Stimulated activated CD4-positive, alpha-beta T cell treated with anti-CD3 and anti-CD28 coated beads, Interleukin-4, amount 100 ng/mL, for 24 hours (primary cell): Measurements from ENCODE around the gene IPO5.
"Not testable (repeated sequence)": the region's sequence is repeated elsewhere in the genome, so short reads cannot be mapped to it uniquely, and the experiment has no call there.

Experiments
- DNase-seq: peaks from one replicate; pipeline ENCODE4 v3.0.0-alpha.2; 2020

IPO5 gene

DNA sequence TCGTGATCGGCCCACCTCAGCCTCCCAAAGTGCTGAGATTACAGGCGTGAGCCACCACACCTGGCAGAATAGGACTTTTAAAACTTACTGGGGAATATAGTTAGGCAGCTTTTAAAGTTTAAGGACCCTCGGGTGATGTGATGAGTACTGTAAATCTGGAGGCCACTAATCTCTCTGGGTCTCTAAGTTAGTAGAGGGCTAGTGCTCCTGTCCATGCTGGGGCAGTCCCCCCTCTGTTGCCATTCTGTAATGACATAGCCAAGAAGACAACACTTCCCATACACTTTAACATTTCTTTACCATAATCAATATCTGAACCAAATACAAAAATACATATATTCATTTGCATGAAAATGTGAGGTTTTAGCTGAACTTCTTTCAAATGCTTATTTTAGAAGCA is 65.7 kb downstream of the IPO5 start:
- no peak for DNase-seq

DNA sequence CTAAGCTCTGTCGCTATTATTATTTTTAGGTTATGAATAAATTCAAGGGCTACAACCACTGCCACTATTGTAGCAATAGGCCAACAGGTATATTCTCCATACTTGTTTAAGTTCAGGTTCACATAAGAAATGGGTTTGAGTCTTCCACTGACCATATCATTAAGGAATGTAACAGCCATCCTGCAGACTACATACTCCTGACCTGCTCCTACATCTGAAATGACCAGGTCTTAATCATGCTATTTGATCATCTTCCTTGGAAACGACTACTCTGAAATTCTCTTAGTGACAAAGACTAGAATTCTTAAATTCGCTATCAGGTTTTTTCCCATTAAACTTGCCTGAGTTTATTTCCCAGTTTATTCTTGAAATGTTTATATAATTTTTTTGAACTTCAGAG is 66.8 kb downstream of the IPO5 start:
- DNase-seq, result no peak

DNA sequence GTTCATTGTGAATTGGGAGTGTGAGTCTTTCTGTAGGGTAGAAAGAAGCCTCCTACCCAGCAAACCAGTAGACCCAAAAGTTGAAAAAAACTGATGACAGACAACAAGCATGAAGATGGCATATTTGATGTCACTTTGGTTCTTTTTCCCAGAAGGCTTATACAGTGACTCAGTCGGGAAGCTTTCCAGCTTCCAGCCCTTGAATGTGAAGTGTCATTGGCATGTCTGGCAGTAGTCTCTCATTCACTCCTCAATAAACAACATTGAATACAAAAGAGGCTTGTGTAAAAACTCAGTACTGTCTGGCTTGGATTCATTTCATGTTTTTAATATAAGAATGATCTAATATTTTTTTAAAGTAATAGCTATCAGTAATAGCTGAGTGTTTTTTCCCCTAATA is 68.7 kb downstream of the IPO5 start:
- DNase-seq, result no peak

DNA sequence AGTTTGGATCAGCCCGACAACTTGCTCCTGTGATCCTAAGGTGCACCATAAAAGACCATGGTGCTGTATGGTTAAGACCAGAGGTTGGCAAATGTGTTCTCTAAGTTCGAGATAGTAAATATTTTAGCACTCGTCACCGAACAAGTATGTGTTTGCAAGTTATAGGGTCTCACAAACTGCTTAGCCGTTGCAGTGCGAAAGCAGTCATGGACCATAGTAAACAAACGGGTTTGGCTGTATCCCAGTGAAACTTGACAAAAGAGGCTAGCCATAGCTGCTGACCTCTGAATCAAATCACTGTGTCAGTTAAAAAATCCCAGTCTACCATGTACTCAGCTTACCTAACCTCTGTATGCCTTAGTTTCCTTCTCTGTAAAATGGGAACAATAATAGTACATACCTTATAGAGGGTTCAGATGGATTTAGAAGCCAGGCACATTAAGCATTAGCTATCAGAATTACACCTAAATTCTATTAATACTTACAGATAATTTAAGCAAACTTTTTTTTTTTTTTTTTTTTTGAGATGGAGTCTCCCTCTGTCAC is 72.1 kb downstream of the IPO5 start:
- no peak for DNase-seq

DNA sequence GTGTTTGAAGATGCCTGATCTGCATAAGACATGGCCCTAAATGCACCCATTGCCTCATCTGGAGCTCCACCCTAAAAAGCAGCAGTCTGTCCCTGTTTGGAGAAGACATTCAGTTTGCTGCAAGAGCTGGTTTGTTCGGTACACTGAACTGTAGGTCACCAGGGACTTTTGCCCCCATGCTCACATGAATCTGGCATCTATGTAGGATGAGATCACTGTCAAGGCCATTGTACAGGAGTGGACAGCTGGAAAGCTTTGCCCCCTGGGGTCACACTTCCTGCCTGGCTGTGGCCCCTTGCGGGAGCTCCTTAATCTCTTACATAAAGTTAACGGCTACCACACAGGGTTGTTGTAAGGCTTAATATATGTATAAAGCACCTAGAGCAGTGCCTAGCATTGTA is 73.0 kb downstream of the IPO5 start:
- DNase-seq, result no peak

DNA sequence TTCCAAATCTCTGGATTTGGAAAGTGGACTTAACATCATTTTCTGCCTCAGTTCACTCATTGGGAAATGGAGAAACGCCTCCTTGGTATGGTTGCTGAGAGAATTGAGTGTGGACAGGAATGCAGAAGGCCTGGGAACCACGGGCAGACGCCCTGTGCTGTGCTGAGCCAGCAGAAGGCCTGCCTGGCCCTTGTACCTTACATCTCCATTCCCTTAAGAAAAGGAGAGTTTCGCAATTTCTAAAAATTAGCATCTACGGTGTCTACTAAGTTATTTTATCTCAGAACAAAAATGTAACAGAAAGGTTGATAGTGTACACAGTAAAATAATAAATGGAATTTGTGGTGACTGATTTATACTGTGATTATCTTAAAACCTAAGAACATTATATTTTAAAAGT is 78.7 kb downstream of the IPO5 start:
- DNase-seq, result no peak

DNA sequence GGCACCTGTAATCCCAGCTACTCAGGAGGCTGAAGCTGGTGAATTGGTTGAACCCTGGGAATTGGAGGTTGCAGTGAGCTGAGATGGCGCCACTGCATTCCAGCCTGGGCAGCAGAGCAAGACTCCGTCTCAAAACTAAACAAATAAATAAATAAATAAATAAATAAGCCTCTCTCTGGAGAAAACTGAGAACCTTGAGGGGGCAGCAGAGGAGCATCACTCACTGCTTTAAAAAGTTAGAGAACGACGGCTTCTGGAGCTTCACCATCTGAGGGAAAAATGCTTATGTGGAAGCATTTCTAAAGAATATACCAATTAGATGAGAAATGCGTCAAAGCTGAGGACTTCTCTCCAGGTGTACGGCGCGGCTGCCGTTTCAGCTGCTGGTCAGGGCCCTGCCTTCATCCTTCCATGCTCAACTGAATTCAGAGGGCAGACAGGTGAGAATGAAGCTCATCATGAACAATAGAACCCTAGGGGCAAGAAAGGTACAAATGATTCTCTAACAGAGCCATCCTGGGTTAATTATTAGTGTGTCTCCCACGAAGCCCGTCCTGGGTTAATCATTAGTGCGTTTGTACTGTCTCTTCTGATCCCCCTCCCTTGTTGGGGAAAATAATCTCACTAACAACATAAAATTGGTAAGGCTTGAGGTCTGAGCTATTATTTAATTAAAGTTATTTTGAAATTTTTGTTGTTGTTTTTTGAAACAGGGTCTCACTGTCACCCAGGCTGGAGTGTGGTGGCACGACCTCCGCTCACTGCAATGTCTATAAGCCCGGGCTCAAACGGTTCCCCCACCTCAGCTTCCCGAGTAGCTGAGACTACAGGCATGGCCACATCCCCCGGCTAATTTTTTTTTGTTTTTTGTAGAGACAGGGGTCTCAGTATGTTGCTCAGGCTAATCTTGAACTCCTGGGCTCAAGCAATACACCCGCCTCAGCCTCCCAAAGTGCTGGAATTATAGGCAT is 80.1 kb downstream of the IPO5 start:
- no peak for DNase-seq

DNA sequence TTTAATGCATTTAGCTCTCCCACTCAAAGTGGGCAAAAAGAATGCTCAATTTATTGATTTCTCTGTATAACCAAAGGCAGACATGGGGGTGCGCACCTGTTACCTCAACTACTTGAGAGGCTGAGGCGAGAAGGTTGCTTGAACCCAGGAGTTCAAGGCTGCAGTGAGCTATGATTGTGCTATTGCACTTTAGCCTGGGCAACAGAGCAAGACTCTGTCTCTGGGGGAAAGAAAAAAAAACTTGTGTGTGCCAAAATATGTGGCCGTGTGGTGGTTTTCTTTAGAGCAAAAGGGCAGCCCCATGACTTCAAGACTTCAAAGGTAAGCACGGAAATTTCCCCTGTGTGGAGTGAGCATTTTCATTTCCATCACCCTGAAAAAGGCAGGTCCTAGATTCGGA is 81.9 kb downstream of the IPO5 start:
- DNase-seq, result no peak

DNA sequence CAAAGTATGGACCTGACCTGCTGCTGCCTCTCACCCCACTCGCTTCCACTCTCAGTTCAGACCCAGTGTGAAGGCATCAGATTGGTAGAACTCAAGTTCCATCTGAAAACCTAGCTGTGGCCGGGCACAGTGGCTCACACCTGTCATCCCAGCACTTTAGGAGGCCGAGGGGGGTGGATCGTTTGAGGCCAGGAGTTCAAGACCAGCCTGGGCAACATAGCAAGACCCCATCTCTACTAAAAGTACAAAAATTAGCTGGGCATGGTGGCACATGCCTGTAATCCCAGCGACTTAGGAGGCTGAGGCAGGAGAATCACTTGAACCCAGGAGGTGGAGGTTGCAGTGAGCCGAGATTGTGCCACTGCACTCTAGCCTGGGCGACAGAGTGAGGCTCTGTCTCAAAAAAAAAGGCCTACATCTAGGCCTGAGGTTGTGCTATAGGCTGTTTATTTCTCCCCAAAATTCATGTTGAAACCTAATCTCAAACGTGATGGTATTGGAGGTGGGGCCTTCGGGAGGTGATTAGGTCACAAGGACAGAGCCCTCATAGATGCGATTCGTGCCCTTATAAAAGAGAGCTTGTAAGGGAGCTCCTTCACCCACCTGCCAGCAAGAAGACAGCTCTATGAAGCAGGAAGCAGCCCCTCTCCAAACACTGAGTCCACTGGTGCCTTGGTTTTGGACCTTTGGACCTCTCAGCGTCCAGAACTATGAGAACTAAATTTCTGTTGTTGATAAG is 83.3 kb downstream of the IPO5 start:
- not testable (repeated sequence) for DNase-seq

DNA sequence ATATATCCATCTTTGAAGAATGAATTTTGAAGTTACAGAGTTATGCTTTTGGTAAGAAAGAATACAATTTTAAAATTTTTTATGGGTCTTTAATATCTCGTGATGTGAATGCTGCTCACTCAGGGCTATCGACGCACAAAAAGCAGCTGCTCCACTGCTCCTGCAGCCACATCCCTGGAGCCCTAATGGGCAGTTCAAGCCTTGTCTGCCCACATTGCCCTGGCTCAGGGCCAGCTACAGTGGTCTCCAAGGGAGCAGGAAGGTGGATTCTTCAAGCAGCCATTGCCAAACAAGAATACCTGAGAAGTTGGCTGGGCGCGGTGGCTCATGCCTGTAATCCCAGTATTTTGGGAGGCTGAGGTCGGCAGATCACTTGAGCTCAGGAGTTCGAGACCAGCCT is 85.8 kb downstream of the IPO5 start:
- DNase-seq, result no peak

DNA sequence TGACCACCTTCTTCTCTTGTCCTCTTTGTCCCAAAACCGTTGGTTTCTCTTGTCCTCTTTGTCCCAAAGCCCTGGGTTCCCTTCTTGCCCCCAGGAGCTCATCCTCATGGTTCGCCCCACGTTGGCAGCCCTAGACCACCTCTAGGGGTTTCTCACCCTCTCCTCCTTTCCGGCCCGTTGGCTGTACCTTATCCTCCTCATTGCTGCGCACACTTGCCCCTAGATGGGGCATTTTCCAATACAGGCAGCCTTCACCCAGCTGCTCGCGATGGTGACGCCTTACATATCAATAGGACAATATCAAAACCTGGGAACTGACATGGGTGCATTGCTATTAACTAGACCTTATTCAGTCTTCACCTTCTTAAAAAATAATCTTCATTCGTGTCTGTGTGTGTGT is 86.5 kb downstream of the IPO5 start:
- no peak for DNase-seq

DNA sequence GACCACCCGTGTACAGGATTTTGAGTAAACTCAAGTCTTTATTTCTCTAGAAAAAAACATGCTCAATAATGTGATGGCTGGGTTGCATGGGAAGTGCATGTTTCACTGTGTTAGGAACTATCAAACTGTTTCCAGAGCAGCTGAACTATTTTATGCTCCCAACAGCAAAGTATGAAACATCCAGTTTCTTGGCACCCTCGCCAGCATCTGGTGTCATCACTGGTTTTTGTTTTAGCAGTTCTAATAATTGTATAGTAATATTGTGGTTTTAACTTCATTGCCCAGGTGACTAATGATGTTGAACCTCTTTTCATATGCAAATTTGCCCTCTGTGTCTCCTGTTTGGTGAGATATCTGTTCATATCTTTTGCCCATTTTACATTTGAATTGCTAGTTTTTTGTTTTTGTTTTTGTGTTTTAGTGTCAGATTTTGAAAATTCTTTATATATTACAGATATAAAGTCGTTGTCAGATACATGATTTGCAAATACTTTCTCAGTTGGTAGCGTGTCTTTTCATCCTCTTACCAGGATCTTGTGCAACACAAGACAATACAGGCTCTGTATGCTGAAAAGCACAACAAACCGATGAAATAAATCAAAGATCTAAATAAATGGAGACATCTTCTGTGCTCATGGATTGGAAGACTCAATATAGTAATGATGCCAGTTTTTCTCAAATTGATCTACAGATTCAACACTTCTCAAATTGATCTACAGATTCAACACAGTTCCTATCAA is 87.8 kb downstream of the IPO5 start:
- no peak for DNase-seq

DNA sequence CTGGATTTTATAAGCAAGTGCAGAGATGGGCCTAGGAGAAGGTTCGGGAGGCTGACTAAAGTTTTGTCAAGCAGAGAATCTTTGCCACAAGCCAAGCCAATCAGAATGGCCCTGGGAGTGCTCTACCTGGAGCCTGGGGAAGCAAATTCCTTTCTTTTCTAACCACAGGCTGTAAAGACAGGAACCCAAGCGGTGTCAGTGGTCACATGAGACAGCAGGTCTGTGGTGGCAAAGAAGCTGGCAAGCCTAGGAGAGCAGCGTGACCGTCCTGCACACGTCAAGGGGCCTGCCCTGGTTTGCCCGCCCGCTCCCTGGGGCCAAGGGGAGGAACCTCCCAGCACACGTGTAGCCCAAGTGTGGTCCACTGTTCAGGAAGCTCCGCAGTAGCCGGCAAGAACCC is 90.8 kb downstream of the IPO5 start:
- DNase-seq, result no peak

DNA sequence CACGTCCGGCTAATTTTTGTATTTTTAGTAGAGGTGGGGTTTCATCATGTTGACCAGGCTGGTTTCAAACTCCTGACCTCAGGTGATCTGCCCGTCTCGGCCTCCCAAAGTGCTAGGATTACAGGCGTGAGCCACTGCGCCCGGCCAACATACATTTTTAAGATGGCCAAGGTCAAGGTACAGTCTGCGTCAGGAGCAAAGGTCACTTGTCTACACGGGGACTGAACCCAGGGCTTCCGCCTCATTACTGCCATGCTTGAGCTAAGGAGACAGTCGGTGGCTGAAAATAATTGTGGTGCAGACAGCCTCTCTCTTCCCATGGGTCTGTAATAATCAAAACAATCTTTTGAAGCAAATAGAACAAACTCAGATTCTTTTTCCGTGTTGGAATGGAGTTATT is 94.3 kb downstream of the IPO5 start:
- DNase-seq, result not testable (repeated sequence)

DNA sequence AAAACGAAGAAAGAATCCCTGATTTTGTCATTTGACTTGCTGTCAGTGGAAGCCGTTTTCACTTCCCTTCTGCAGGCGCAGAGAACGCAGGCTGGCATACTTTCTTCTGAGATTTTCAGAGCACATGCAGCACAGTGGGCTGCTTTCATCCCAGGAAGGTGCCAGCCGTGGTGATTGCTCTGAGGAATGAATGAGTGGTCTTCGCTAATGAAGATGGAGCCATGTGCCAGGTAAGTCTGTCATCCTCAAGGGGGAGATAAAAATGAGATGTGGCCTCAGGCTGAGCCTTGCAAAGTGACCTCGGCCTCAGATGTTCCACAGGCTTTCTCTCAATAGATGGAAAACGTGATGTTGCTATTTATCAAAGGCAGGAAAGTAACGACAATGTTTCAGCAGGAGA is 94.8 kb downstream of the IPO5 start:
- DNase-seq, result no peak

DNA sequence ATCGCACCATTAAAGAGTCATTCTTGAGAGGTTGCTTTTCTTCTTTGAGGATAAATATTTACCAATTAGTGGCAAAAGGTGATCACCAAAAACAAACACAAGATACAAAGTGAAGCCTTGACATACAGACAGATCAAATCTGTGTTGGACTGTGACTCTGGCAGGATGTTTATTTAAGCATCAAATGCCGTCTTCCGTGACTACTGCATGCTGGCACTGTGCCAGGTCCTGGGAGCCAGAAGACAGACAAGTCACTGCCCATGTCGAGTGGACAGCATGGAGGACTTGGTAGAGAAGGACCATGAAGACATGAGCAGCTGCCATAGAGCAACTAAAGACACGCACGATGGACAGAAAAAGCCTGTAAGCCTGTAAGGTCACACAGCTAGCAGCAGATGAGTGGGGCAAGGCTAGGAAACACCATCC is 96.6 kb downstream of the IPO5 start:
- no peak for DNase-seq

DNA sequence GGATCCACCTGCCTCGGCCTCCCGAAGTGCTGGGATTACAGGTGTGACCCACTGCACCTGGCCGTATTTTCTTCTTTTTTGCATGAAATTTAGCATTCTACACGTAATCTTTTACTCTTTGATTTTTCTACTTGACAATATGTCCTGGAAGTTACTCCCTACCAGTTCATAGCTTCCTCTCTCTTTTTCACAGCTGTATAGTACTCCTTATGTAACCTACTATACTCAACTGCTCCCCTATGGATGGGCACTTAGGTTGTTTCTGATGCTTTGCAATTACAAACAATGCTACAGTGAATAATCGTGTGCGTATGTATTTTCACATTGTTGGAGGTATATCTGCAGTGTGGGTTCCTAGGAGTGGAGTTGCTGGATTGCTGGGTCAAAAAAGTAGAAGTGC is 98.9 kb downstream of the IPO5 start:
- no peak for DNase-seq

DNA sequence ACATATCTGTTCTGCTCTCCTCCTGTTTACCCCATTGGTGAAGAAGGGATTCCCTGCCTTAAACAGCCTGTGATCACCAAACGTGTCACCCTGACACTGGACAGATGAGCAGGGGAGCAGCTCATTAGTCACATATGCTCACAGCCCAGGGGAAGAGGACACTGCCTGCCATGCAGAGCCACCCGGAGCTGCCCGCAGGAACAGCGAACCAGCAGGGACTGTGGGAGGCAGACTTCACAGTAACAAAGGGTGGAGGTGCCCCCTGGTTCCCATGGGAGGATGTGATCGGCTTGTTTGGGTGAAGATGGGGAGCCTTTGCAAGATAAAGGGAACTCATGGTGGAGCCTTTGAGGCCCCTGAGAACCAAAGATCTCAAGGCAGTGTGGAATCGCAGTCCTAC is 100.8 kb downstream of the IPO5 start:
- no peak for DNase-seq

DNA sequence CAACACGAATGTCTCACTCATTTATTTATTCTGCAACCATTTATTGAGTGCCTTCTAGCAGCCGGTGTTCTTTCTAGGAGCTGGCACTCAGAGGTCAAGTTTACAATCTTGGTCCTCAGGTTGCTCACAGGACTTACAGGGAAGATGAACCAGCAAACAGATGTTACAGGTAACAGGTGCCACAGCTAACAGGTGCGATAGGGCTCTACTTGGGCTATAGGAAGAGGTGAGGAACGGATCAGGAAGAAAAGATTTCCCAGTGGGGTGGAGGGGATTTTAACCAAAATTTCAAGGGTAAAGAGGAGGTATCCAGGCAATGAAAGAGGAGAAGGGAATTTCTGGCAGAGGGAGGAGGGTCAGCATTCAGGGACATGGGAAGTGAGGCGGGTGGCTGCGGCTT is 102.1 kb downstream of the IPO5 start:
- no peak for DNase-seq

DNA sequence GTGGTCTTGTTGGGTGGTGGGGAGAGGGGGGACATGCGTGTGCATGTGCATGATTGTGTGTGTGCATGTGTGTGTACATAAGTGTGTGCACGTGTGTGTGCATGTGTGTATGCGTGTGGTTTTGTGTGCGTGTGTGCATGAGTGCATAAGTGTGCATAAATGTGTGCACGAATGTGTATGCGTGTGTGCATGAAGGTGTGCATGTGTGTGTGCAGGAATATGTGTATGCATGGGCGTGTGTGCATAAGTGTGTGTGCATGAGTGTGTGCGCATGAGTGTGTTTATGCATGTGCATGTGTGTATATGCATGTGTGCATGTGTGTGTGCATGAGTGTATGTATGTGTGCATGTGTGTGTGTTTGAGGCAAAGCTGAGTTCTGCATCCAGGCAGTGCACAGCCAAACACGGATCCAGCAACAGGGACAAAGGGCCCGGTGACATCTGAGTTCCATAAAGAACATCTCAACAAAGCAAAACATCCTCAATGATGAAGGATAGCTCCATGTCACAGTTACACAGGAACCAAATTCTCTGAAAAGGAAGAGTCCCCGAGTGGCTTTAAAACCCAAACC is 103.5 kb downstream of the IPO5 start:
- no peak for DNase-seq

DNA sequence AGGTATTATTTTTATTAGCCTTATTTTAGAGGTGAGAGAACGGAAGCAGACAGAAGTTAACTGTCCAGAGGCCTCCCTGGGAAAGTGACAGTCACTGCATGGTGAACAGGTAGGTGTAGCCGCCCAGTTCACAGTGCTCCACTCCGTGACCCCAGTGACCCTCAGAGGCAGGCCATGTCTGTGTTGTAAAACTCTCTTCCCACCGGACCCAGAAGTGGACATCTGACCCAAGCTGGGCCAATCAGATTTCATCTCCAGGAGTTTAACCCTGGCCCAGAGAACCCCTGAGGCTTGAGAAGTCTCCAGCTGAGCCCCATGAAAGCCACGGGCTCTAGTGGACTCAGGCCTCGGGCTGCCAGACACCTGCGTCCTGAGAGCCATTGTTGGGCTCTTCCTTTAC is 105.8 kb downstream of the IPO5 start:
- DNase-seq, result no peak

DNA sequence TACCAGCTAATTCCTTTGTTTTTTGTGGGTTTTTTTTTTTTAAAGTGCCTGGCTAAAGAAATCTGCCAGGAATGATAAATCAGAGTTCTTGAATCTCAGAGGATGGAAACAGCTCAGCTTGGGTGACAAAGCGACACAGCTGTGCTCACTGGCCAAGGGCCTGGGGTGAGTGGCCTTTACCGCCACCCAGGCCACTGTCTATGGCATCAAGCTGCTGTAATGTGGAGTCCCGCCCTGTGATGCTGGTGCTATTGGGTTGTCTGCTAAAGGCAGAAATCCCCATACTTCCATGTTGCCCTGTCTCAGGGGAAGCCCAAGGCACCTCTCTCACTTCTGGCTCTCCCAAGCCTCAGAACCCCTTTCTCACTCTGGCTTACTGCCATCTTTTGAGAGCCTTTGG is 106.8 kb downstream of the IPO5 start:
- DNase-seq, result no peak

DNA sequence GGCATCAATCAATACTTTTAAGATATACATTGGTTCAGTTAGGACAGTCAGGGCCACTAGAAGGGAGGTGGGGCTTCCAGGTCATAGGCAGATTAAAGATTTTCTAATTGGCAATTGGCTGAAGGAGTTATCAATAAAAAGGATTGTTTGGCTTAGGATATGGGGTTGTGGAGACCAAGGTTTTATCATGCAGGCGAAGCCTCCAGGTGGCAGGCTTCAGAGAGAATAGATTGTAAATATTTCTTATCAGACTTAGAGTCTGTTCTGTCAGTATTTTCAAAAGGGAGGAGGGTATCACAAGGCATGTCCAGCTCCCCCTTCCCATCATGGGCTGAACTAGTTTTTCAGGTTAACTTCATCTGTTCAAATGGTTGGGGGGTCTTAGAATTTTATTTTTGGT is 112.0 kb downstream of the IPO5 start:
- DNase-seq, result no peak
